PFSK-1 (cell line): ENCODE results near the gene ATP6AP1.

Experiments used
- POLR2AphosphoS5 ChIP-seq: IDR thresholded peaks from 2 replicates; pipeline ENCODE4 v1.6.1; 2012; ENCODE audit warnings: low read depth, mild to moderate bottlenecking, control low read depth, low read length, moderate library complexity
- SIN3A ChIP-seq: IDR thresholded peaks from 2 replicates; pipeline ENCODE4 v1.6.1; 2012; ENCODE audit warnings: mild to moderate bottlenecking, low read length, moderate library complexity, borderline replicate concordance; ENCODE audit not compliant: insufficient read depth

DNA sequence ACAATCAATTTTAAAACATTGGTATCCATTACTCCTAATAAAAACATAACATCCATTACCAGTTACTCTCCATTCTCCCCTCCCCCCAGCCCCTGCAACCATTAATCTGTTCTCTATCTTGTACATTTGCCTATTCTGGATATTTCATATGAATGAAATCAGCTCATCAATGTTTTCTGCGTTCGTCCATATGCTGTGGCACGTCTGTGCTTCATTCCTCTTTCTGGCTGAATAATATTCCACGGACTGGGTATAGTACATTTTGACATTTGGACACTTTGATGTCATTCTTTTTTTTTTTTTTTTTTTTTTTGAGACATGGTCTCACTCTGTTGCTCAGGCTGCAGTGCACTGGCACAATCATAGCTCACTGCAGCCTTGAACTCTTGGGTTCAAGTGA lies 24.6 kb upstream of the ATP6AP1 start:
- no peak for TF ChIP-seq SIN3A
- TF ChIP-seq POLR2AphosphoS5, result no peak
